ENCODE results near the gene SEMA6C. TPM values are rescaled to one million over a fixed set of nuclear protein-coding genes. Genes with fewer than 3 reads are reported as not detected.
A peak's percentile ranks its signal among the peaks of the same experiment; 100 is the strongest.

SEMA6C gene
- total RNA-seq, 1 experiment from 2014 or later = 1.6 TPM

DNA sequence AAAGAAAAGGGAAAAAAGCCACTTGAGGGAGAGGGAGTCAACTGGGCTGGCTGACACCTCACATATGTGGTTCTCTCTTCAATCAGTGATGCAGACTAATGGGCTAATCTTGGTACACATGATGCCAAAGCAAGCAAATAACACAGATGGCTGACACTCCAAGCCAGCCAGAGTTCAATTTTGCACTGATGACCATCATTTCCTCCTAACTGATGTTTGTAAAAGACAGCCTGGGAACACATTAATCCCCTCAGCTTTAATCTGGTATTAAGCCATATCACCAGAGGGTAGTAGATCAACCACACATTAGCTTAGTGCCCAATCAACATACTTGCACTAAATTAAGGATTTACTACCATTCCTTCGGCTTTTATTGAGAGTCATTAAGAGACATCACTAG, 40.8 kb upstream of the SEMA6C start:
- Histone ChIP-seq H3K79me2 (ENCODE audit: low read length) (peaks cover 36% of the 10 kb centered on the region), H3K9ac (ENCODE audit: low read length) (no peak overlapping the region), H4K20me1 (ENCODE audit: insufficient read depth, low read depth, low read length) (no peaks in the 10 kb centered on the region), H3K36me3 (ENCODE audit: insufficient read depth, low read length) (peaks cover 21% of the 10 kb centered on the region), H3K27me3 (ENCODE audit: low read length) (no peaks in the 10 kb centered on the region), H3K4me1 (ENCODE audit: low read length) (peaks cover 18% of the 10 kb centered on the region), H3K27ac (ENCODE audit: low read length) (no peak overlapping the region), H3K4me3 (ENCODE audit: low read length) (no peak overlapping the region), H3K4me2 (ENCODE audit: low read depth, low read length, poor library complexity, severe bottlenecking) (no peak overlapping the region), H3K9me3 (ENCODE audit: low read length) (no peaks in the 10 kb centered on the region), H3K9me2 (replicated peaks; ENCODE audit: insufficient read depth, low read length) (no peaks in the 10 kb centered on the region), H2AFZ (ENCODE audit: low read length) (no peak overlapping the region)
- no peak for DNase-seq

DNA sequence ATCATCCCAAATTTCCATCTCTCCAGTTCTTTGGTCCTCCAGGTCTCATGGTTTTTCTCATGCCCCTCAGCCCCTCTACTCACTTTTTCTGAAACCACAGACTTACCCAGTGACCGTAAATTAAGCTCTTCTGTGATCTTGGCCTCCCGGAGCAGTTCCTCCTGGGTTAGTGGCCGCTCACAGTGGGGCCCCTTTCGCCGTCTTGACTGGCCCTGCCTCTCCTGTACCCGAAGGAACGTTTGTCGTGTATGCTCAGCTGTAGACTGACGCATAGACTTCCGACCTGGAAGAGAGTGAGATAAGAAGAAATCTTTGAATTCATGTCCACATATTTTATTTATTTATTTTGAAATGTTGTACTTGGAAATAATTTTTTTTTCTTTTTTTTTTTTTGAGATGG, 37.8 kb upstream of the SEMA6C start:
- Histone ChIP-seq H3K9me2 (replicated peaks; ENCODE audit: insufficient read depth, low read length) (no peaks in the 10 kb centered on the region), H3K4me1 (ENCODE audit: low read length) (peaks cover 13% of the 10 kb centered on the region), H3K36me3 (ENCODE audit: insufficient read depth, low read length) (peaks cover 22% of the 10 kb centered on the region), H3K4me3 (ENCODE audit: low read length) (no peak overlapping the region), H3K27ac (ENCODE audit: low read length) (no peak overlapping the region), H3K27me3 (ENCODE audit: low read length) (no peaks in the 10 kb centered on the region), H3K9me3 (ENCODE audit: low read length) (no peaks in the 10 kb centered on the region), H3K4me2 (ENCODE audit: low read depth, low read length, poor library complexity, severe bottlenecking) (no peak overlapping the region), H3K79me2 (ENCODE audit: low read length) (peaks cover 29% of the 10 kb centered on the region), H3K9ac (ENCODE audit: low read length) (no peak overlapping the region), H2AFZ (ENCODE audit: low read length) (no peak overlapping the region), H4K20me1 (ENCODE audit: insufficient read depth, low read depth, low read length) (no peaks in the 10 kb centered on the region)
- no peak for DNase-seq

DNA sequence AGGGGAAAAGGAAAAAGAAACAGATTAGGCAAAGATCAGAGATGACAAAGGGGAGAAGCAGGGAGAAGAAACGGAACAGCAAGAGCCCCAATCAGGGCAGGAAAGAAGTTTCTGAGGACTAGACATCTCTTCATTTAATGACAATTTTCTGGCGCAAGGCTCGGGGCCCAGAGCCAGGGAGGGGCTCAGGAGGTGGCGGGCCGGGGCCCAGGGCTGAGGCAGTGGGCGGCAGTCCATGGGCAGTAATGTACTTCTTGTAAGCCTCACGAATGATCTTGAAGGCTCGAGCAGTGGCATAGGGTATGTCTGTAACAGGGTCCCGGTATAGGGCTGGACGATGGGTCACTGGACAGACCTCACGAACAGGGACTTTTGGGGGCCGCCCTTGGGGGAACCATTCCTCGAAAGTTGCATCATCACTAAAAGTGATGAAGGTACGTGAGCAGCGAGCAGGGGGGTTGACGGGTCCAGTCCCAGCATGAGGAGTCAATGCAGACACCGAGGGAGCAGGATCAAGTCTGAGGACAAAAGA, 30.1 kb upstream of the SEMA6C start:
- no peaks in the 10 kb centered on the region for H4K20me1 ChIP-seq (ENCODE audit: insufficient read depth, low read depth, low read length)
- no peak overlapping the region for H3K4me2 ChIP-seq (ENCODE audit: low read depth, low read length, poor library complexity, severe bottlenecking)
- no peaks in the 10 kb centered on the region for H3K27me3 ChIP-seq (ENCODE audit: low read length)
- H3K9ac ChIP-seq (ENCODE audit: low read length) = no peak overlapping the region
- H3K9me3 ChIP-seq (ENCODE audit: low read length) = no peaks in the 10 kb centered on the region
- no peak overlapping the region for H3K4me3 ChIP-seq (ENCODE audit: low read length)
- no peak overlapping the region for H2AFZ ChIP-seq (ENCODE audit: low read length)
- H3K9me2 ChIP-seq (replicated peaks; ENCODE audit: insufficient read depth, low read length) = no peaks in the 10 kb centered on the region
- peaks cover 14% of the 10 kb centered on the region; the same call in 1 of the 2 replicates for H3K36me3 ChIP-seq (ENCODE audit: insufficient read depth, low read length)
- no peaks in the 10 kb centered on the region for H3K79me2 ChIP-seq (ENCODE audit: low read length)
- DNase-seq = no peak
- no peaks in the 10 kb centered on the region for H3K4me1 ChIP-seq (ENCODE audit: low read length)
- no peak overlapping the region for H3K27ac ChIP-seq (ENCODE audit: low read length)

DNA sequence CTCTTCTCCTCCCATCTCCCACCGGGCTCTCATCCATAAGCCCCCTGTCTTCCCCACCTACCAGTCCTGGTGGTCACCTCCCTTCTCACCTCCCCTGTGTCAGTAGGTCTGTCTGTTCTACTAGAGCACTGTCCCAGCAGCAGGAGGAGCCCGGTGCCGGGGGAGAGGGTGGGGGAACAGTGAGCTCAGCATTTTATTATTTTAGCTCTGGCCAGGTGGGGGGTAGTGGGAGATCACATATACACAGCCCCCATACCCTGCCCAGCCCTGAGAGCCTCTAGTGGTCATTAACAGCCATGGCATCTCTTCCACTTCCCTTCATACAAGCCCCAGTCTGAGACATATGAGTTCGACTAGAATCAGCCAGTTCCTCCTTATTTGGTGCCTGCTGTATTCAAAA, 29.4 kb upstream of the SEMA6C start, which contains the start of gene TMOD4:
Gene TMOD4, minus strand, starts transcription at position 119 of the 400 bp plus-strand sequence. CDS start 1,106 bp downstream, outside the sequence.
- H2AFZ ChIP-seq (ENCODE audit: low read length) = no peak within 1 kb of the TSS
- peaks cover 14% of the 10 kb centered on the region; the same call in 1 of the 2 replicates for H3K36me3 ChIP-seq (ENCODE audit: insufficient read depth, low read length)
- no peak within 1 kb of the TSS for H3K4me3 ChIP-seq (ENCODE audit: low read length)
- peak; percentile 66 for DNase-seq
- H3K27ac ChIP-seq (ENCODE audit: low read length) = no peak within 1 kb of the TSS
- no peak within 1 kb of the TSS for H3K9ac ChIP-seq (ENCODE audit: low read length)
- H3K4me2 ChIP-seq (ENCODE audit: low read depth, low read length, poor library complexity, severe bottlenecking) = no peak within 1 kb of the TSS
- no peaks in the 10 kb centered on the region for H3K9me3 ChIP-seq (ENCODE audit: low read length)
- H3K79me2 ChIP-seq (ENCODE audit: low read length) = no peaks in the 10 kb centered on the region
- H3K9me2 ChIP-seq (replicated peaks; ENCODE audit: insufficient read depth, low read length) = no peaks in the 10 kb centered on the region
- H3K27me3 ChIP-seq (ENCODE audit: low read length) = no peaks in the 10 kb centered on the region
- no peaks in the 10 kb centered on the region for H3K4me1 ChIP-seq (ENCODE audit: low read length)
- no peaks in the 10 kb centered on the region for H4K20me1 ChIP-seq (ENCODE audit: insufficient read depth, low read depth, low read length)

DNA sequence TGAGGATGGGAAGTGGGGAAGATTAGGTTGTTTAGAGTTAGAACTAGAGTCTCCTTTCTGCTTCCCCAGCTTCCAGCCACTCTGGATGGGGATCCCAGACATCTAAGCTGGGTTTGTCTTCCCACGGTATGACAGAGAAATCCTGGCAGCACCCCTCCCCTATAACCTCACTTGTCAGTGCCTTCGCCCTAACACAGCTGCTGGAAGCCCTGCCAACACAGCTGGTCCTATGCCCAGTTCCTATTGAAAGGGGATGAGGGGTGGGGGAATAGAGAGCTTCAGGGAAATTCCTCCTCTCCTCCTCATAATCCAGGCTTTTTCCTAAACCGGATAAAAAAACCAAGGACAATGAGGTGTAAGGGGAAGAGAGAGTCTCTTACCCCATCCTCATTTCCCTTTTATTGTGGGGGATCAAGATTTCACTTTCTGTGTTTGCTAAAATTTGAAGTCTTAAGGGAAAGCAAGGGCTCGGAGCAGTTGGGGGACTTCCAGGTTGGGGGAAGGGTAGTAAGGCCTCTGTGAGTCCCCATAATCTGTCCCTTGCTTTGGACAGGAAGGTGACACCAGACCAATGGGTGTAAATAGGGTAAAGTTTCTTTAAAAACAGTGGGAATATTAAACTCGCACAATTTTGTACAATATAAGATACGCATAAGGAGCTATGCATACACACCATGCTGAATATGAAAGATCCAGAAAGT, 28.8 kb upstream of the SEMA6C start:
- H3K9ac ChIP-seq (ENCODE audit: low read length) = no peak overlapping the region
- H3K9me2 ChIP-seq (replicated peaks; ENCODE audit: insufficient read depth, low read length) = no peaks in the 10 kb centered on the region
- H3K79me2 ChIP-seq (ENCODE audit: low read length) = no peaks in the 10 kb centered on the region
- no peak overlapping the region for H2AFZ ChIP-seq (ENCODE audit: low read length)
- no peak overlapping the region for H3K4me3 ChIP-seq (ENCODE audit: low read length)
- no peaks in the 10 kb centered on the region for H3K9me3 ChIP-seq (ENCODE audit: low read length)
- no peaks in the 10 kb centered on the region for H4K20me1 ChIP-seq (ENCODE audit: insufficient read depth, low read depth, low read length)
- H3K27ac ChIP-seq (ENCODE audit: low read length) = no peak overlapping the region
- no peak for DNase-seq
- no peak overlapping the region for H3K4me2 ChIP-seq (ENCODE audit: low read depth, low read length, poor library complexity, severe bottlenecking)
- no peaks in the 10 kb centered on the region for H3K4me1 ChIP-seq (ENCODE audit: low read length)
- H3K36me3 ChIP-seq (ENCODE audit: insufficient read depth, low read length) = peaks cover 14% of the 10 kb centered on the region; the same call in 1 of the 2 replicates
- H3K27me3 ChIP-seq (ENCODE audit: low read length) = no peaks in the 10 kb centered on the region

DNA sequence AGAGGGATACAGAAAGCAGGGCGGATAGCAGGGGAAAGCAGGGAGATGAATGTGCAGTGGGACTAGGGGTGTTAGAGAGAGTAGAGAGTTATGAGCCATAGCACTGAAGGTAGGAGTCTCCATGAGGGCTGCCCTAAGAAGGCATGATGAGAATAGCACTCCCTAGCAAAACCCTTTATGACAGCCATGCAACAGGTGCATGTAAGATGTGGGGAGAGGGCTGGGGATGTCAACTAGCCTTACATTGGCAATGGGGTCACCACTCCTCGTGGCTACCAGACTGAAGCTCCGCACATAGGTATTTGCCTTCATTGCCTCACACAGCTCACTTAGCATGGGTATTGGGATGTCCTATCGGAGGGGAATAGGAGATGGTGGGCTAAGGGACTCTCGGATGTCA, 24.8 kb upstream of the SEMA6C start:
- H3K79me2 ChIP-seq (ENCODE audit: low read length) = peaks cover 20% of the 10 kb centered on the region
- no peaks in the 10 kb centered on the region for H3K9me2 ChIP-seq (replicated peaks; ENCODE audit: insufficient read depth, low read length)
- no peak overlapping the region for H3K4me2 ChIP-seq (ENCODE audit: low read depth, low read length, poor library complexity, severe bottlenecking)
- no peak overlapping the region for H3K9ac ChIP-seq (ENCODE audit: low read length)
- H3K9me3 ChIP-seq (ENCODE audit: low read length) = no peaks in the 10 kb centered on the region
- no peak overlapping the region for H3K4me3 ChIP-seq (ENCODE audit: low read length)
- DNase-seq = no peak
- peaks cover 17% of the 10 kb centered on the region; the same call in 1 of the 2 replicates for H3K36me3 ChIP-seq (ENCODE audit: insufficient read depth, low read length)
- H4K20me1 ChIP-seq (ENCODE audit: insufficient read depth, low read depth, low read length) = no peaks in the 10 kb centered on the region
- H3K27me3 ChIP-seq (ENCODE audit: low read length) = no peaks in the 10 kb centered on the region
- peaks cover 15% of the 10 kb centered on the region for H3K4me1 ChIP-seq (ENCODE audit: low read length)
- no peak overlapping the region for H2AFZ ChIP-seq (ENCODE audit: low read length)
- no peak overlapping the region for H3K27ac ChIP-seq (ENCODE audit: low read length)

DNA sequence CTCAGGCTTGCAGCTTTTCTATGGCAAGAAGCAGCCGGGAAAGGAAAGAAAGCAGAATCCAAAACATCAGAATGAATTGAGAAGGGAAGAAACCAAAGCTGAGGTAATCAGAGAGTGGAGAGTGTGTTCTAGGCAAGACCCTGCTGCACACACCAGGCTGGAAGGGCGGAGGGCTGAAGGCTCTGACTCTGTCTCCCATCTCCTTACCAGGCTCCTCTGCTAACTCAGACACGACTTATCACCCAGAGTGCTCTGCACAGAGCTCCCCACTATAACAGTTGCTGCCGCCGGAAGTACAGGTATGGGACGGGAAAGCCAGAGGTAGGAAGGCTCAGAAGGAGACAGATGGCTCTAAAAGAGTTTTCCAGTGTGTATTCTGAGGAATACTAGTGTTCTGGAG, 20.7 kb upstream of the SEMA6C start:
- peaks cover 34% of the 10 kb centered on the region for H3K4me1 ChIP-seq (ENCODE audit: low read length)
- H3K27ac ChIP-seq (ENCODE audit: low read length) = peak overlapping the region; percentile 69; the same call in 1 of the 2 replicates

DNA sequence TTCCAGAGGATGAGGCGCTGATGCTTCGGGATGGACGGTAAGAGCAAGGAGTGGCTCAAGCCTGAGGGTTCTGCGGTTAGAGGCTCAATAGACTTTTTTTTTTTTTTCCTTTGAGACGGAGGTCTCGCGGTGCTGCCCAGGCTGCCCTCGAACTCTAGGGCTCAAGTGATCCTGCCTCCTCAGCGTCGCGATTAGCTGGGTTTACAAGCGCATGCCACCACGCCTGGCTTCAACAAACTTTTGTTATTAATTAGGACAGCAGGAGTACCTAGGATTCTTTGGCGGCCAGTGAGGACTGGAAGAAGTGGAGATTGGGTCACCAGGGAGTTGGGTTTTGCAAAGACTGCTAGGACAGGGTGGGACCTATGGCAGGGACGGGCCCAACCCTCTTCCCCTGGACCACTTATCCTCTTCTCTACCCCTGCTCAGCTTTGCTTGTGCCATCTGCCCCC, 20.1 kb upstream of the SEMA6C start:
- DNase-seq = peak; percentile 80
- peak overlapping the region; percentile 69 for H3K27ac ChIP-seq (ENCODE audit: low read length)
- no peaks in the 10 kb centered on the region for H3K9me3 ChIP-seq (ENCODE audit: low read length)

More for the DNA sequence above, 20.7 kb upstream of the SEMA6C start:
- peak overlapping the region; percentile 96 for H3K9ac ChIP-seq (ENCODE audit: low read length)
- H3K79me2 ChIP-seq (ENCODE audit: low read length) = peaks cover 22% of the 10 kb centered on the region
- peak overlapping the region; percentile 91 for H3K4me2 ChIP-seq (ENCODE audit: low read depth, low read length, poor library complexity, severe bottlenecking)
- H3K36me3 ChIP-seq (ENCODE audit: insufficient read depth, low read length) = peaks cover 9% of the 10 kb centered on the region; the same call in 1 of the 2 replicates
- no peak for DNase-seq
- H3K9me2 ChIP-seq (replicated peaks; ENCODE audit: insufficient read depth, low read length) = no peaks in the 10 kb centered on the region
- no peaks in the 10 kb centered on the region for H4K20me1 ChIP-seq (ENCODE audit: insufficient read depth, low read depth, low read length)
- peak overlapping the region; percentile 96 for H3K4me3 ChIP-seq (ENCODE audit: low read length)
- H3K9me3 ChIP-seq (ENCODE audit: low read length) = no peaks in the 10 kb centered on the region
- no peaks in the 10 kb centered on the region for H3K27me3 ChIP-seq (ENCODE audit: low read length)
- no peak overlapping the region for H2AFZ ChIP-seq (ENCODE audit: low read length)

More for the DNA sequence above, 20.1 kb upstream of the SEMA6C start:
- Histone ChIP-seq H3K4me3 (ENCODE audit: low read length) (peak overlapping the region; percentile 96), H3K79me2 (ENCODE audit: low read length) (peaks cover 22% of the 10 kb centered on the region), H3K4me1 (ENCODE audit: low read length) (peaks cover 34% of the 10 kb centered on the region), H3K27me3 (ENCODE audit: low read length) (no peaks in the 10 kb centered on the region), H3K36me3 (ENCODE audit: insufficient read depth, low read length) (peaks cover 9% of the 10 kb centered on the region; the same call in 1 of the 2 replicates), H4K20me1 (ENCODE audit: insufficient read depth, low read depth, low read length) (no peaks in the 10 kb centered on the region), H2AFZ (ENCODE audit: low read length) (peak overlapping the region; percentile 9; the same call in 1 of the 2 replicates), H3K9ac (ENCODE audit: low read length) (peak overlapping the region; percentile 96), H3K4me2 (ENCODE audit: low read depth, low read length, poor library complexity, severe bottlenecking) (peak overlapping the region; percentile 91), H3K9me2 (replicated peaks; ENCODE audit: insufficient read depth, low read length) (no peaks in the 10 kb centered on the region)
